WERI-Rb-1 (cell line): Measurements from ENCODE around the gene HOXB2.

Experiments used
- DNase-seq: peaks from one replicate; pipeline ENCODE4 v3.0.0-alpha.2; 2020
- H3K27ac ChIP-seq: fragments of 250-450 bp; sonication (Bioruptor Pico); 2 replicates; pipeline ENCODE4 v1.5.1; 2020; ENCODE audit warnings: mild to moderate bottlenecking, moderate library complexity
- H3K27me3 ChIP-seq: fragments of 250-450 bp; sonication (Bioruptor Pico); 2 replicates; pipeline ENCODE4 v1.5.1; 2021; ENCODE audit warnings: mild to moderate bottlenecking, low read depth, moderate library complexity; ENCODE audit not compliant: insufficient read depth, severe bottlenecking
- H3K36me3 ChIP-seq: fragments of 250-450 bp; sonication (Bioruptor Pico); 2 replicates; pipeline ENCODE4 v1.5.1; 2020; ENCODE audit warnings: mild to moderate bottlenecking, moderate library complexity
- H3K4me3 ChIP-seq: 2 replicates; pipeline ENCODE4 v1.5.1; 2011; ENCODE audit warnings: low read depth, mild to moderate bottlenecking, control low read depth, low read length
- H3K9me3 ChIP-seq: fragments of 250-450 bp; sonication (Bioruptor Pico); 2 replicates; pipeline ENCODE4 v1.5.1; 2021; ENCODE audit warnings: mild to moderate bottlenecking, moderate library complexity; ENCODE audit not compliant: severe bottlenecking
- CTCF ChIP-seq: IDR thresholded peaks from 2 replicates; pipeline ENCODE4 v1.5.1; 2011; ENCODE audit warnings: low read depth, mild to moderate bottlenecking, control low read depth, inconsistent platforms, low read length

The HOXB2 gene

GRCh38 chr17:48494335-48494734 is 50.6 kb downstream of the HOXB2 start:
- DNase-seq = no peak
- no peaks in the 10 kb centered on the region for H3K36me3 ChIP-seq
- no peak overlapping the region for H3K4me3 ChIP-seq
- no peak for TF ChIP-seq CTCF
- H3K9me3 ChIP-seq = no peaks in the 10 kb centered on the region
- no peak overlapping the region for H3K27ac ChIP-seq
- H3K27me3 ChIP-seq = peaks cover 81% of the 10 kb centered on the region
